WTC11 (cell line): ENCODE data around the gene VEGFB. TPM values are rescaled to one million over a fixed set of nuclear protein-coding genes. Genes with fewer than 3 reads are reported as not detected.

Experiments
- ATAC-seq: fragments of 200-7000 bp; cut with Tn5 transposase; 2 replicates; pipeline ENCODE4 v1.10.0; 2021; ENCODE audit warnings: mild to moderate bottlenecking, moderate library complexity
- CTCF ChIA-PET: fragments of 300-600 bp; sonication (Branson Sonifier 250); formaldehyde crosslinking; loops from one replicate; lab custom pipeline; 2021; ENCODE audit warnings: antibody characterized with exemption; lab: Charles Lee
- POLR2A ChIA-PET: fragments of 350-600 bp; sonication (Branson Sonifier 250); formaldehyde crosslinking; loops from one replicate; lab custom pipeline; 2021; ENCODE audit warnings: antibody characterized with exemption; lab: Charles Lee
- DNase-seq: peaks from one replicate; pipeline ENCODE4 v3.0.0; 2021; ENCODE audit warnings: low spot score
- H3K27ac Mint-ChIP-seq: 2 replicates; pipeline ENCODE4 v1.8.0; 2021; ENCODE audit warnings: mixed read lengths
- H3K27me3 Mint-ChIP-seq: 2 replicates; pipeline ENCODE4 v1.8.0; 2021; ENCODE audit warnings: low read depth, mild to moderate bottlenecking, moderate library complexity, mixed read lengths
- H3K36me3 Mint-ChIP-seq: 2 replicates; pipeline ENCODE4 v1.8.0; 2021; ENCODE audit warnings: mixed read lengths
- H3K4me1 Mint-ChIP-seq: 2 replicates; pipeline ENCODE4 v1.8.0; 2022; ENCODE audit warnings: mixed read lengths
- H3K4me3 Mint-ChIP-seq: 2 replicates; pipeline ENCODE4 v1.8.0; 2021; ENCODE audit warnings: mild to moderate bottlenecking, moderate library complexity, mixed read lengths
- H3K9me3 Mint-ChIP-seq: 2 replicates; pipeline ENCODE4 v1.8.0; 2021; ENCODE audit warnings: mixed read lengths
- CDX4 ChIP-seq: fragments of 250-450 bp; sonication (Bioruptor Pico); IDR thresholded peaks from 2 replicates; pipeline ENCODE4 v1.9.0; 2021; ENCODE audit warnings: moderate library complexity, mild to moderate bottlenecking, inconsistent platforms, borderline replicate concordance
- E2F1 ChIP-seq: sonication (generic); formaldehyde crosslinking; IDR thresholded peaks from 2 replicates; pipeline ENCODE4 v1.8.0; 2022; ENCODE audit warnings: mild to moderate bottlenecking, missing genetic modification reagents
- FOXP1 ChIP-seq: sonication (generic); formaldehyde crosslinking; IDR thresholded peaks from 2 replicates; pipeline ENCODE4 v1.8.0; 2022; ENCODE audit warnings: missing genetic modification reagents, mild to moderate bottlenecking, moderate library complexity, borderline replicate concordance
- GABPB1 ChIP-seq: sonication (generic); formaldehyde crosslinking; IDR thresholded peaks from 2 replicates; pipeline ENCODE4 v1.8.1; 2023; ENCODE audit warnings: mild to moderate bottlenecking, missing genetic modification reagents
- JAZF1 ChIP-seq: fragments of 250-450 bp; sonication (Bioruptor Pico); IDR thresholded peaks from 2 replicates; pipeline ENCODE4 v1.9.0; 2021; ENCODE audit warnings: moderate library complexity, mild to moderate bottlenecking, inconsistent platforms
- JUN ChIP-seq: sonication (generic); formaldehyde crosslinking; IDR thresholded peaks from 2 replicates; pipeline ENCODE4 v1.8.0; 2023; ENCODE audit warnings: mild to moderate bottlenecking, missing genetic modification reagents
- MXD4 ChIP-seq: fragments of 250-450 bp; sonication (Bioruptor Pico); IDR thresholded peaks from 2 replicates; pipeline ENCODE4 v1.8.0; 2021; ENCODE audit warnings: mild to moderate bottlenecking, moderate library complexity, borderline replicate concordance
- MYBL2 ChIP-seq: sonication (generic); formaldehyde crosslinking; IDR thresholded peaks from 2 replicates; pipeline ENCODE4 v1.8.1; 2023; ENCODE audit warnings: mild to moderate bottlenecking, moderate library complexity, missing genetic modification reagents
- NFATC4 ChIP-seq: fragments of 250-450 bp; sonication (Bioruptor Pico); IDR thresholded peaks from 2 replicates; pipeline ENCODE4 v1.9.0; 2021; ENCODE audit warnings: mild to moderate bottlenecking
- NFYB ChIP-seq: sonication (generic); formaldehyde crosslinking; conservative IDR thresholded peaks from 2 replicates; pipeline ENCODE4 v1.8.0; 2022; ENCODE audit warnings: low read depth, missing genetic modification reagents
- NR3C1 ChIP-seq: sonication (generic); formaldehyde crosslinking; conservative IDR thresholded peaks from 2 replicates; pipeline ENCODE4 v1.8.1; 2023; ENCODE audit warnings: low read depth, mild to moderate bottlenecking, missing genetic modification reagents
- OVOL2 ChIP-seq: fragments of 250-450 bp; sonication (Bioruptor Pico); IDR thresholded peaks from 2 replicates; pipeline ENCODE4 v1.9.0; 2021; ENCODE audit warnings: mild to moderate bottlenecking, borderline replicate concordance
- RELA ChIP-seq: sonication (generic); formaldehyde crosslinking; IDR thresholded peaks from 2 replicates; pipeline ENCODE4 v1.8.1; 2022; ENCODE audit warnings: missing genetic modification reagents, mild to moderate bottlenecking, borderline replicate concordance
- SP1 ChIP-seq: sonication (generic); formaldehyde crosslinking; conservative IDR thresholded peaks from 2 replicates; pipeline ENCODE4 v1.8.1; 2022; ENCODE audit warnings: missing genetic modification reagents
- ZBTB43 ChIP-seq: sonication (generic); formaldehyde crosslinking; IDR thresholded peaks from 2 replicates; pipeline ENCODE4 v1.8.1; 2023; ENCODE audit warnings: mild to moderate bottlenecking, missing genetic modification reagents
- ZNF219 ChIP-seq: sonication (generic); formaldehyde crosslinking; IDR thresholded peaks from 2 replicates; pipeline ENCODE4 v1.8.0; 2023; ENCODE audit warnings: missing genetic modification reagents, mild to moderate bottlenecking, borderline replicate concordance
- total RNA-seq: library from RNA; stranded (reverse); gene quantifications from 3 replicates; pipeline ENCODE4 v1.2.3, GENCODE V29; 2021
- TF ChIP-seq, protein P1 (sequence below): sonication (generic); formaldehyde crosslinking; IDR thresholded peaks from 2 replicates; pipeline ENCODE4 v1.8.1; 2022; ENCODE audit warnings: low read depth, missing genetic modification reagents, borderline replicate concordance
- TF ChIP-seq, protein P2 (sequence below): sonication (generic); formaldehyde crosslinking; IDR thresholded peaks from 2 replicates; pipeline ENCODE4 v1.8.1; 2023; ENCODE audit warnings: mild to moderate bottlenecking, missing genetic modification reagents, borderline replicate concordance
- TF ChIP-seq, protein P3 (sequence below): fragments of 250-450 bp; sonication (Bioruptor Pico); IDR thresholded peaks from 2 replicates; pipeline ENCODE4 v1.9.0; 2021; ENCODE audit warnings: mild to moderate bottlenecking
- TF ChIP-seq, protein P4 (sequence below): sonication (generic); formaldehyde crosslinking; IDR thresholded peaks from 2 replicates; pipeline ENCODE4 v1.8.1; 2023; ENCODE audit warnings: mild to moderate bottlenecking, missing genetic modification reagents, moderate library complexity

The VEGFB gene
- total RNA-seq, 1 experiment from 2014 or later: 51.7 TPM

DNA sequence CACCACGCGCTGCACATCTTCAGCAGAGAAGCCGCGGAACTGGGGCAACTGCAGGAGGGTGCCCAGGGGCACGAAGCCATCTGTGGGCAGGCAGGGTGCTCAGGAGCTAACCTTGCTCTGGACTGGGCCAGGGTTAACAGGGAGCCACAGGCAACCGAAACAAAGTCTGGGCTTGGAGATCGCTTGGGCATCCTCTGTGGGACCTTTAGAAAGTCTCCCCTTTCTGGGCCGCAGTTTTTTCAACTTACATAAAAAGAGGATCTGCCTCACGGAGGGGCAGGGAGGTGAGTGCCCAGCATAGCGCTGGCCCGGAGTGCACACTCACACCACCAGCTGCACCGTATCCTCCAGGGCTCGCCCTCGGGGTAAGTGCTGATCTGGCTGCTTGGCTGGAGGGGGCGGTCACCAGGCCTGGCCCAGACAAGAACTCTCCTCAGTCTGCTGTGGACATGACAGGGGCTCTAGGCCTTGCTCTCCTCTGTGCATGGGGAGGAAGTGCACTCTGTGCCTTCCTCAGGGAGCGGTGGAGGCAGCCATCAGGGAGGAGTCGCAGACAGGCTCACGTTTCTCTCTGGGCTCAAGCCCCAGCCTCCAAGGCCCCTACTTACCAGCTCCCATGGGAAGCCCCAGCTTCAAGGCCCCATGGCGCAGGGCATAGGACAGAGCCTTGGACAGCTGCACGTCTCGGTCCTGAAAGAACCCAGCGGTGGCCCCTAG lies 9.3 kb upstream of the VEGFB start (continued):
- TF ChIP-seq JUN (CRISPR knock-in tag) (no peak), NFYB (CRISPR knock-in tag) (no peak)

GRCh38 chr11:64225608-64226506 lies 8.5 kb upstream of the VEGFB start, which contains the start of the genes NUDT22 and TRPT1:
Gene NUDT22, plus strand, starts transcription at chr11:64226274. Its CDS starts 379 bp downstream, at chr11:64226653.
Gene TRPT1, minus strand, starts transcription at chr11:64226186. Its CDS starts 326 bp downstream, at chr11:64225860.
- Mint-ChIP-seq H3K36me3 (no peaks in the 10 kb centered on the region), H3K27me3 (no peaks in the 10 kb centered on the region), H3K9me3 (no peaks in the 10 kb centered on the region), H3K4me1 (peaks cover 24% of the 10 kb centered on the region), H3K27ac (peak within 1 kb of the TSS; percentile 84), H3K4me3 (peak within 1 kb of the TSS; percentile 81)
- CTCF ChIA-PET: interaction anchor here (0.5 to 3.8 kb wide), 21 partner anchors 9 to 1364 kb away, joined by 3 to 27 read pairs (median 4); partner anchors contain the start of genes ESRRA, FERMT3, MACROD1 and PLCB3
- ATAC-seq (peak; percentile 54), DNase-seq (peak; percentile 89)
- POLR2A ChIA-PET: interaction anchor here (0.6 to 1.9 kb wide), 8 partner anchors 19 to 308 kb away, joined by 3 to 13 read pairs (median 3); partner anchors contain the start of genes FERMT3, PLCB3, PPP1R14B and RCOR2
- TF ChIP-seq SP1 (CRISPR knock-in tag) (0 out of 2 replicates have a peak, but pooled peaks have one; percentile 76), OVOL2 (CRISPR knock-in tag) (no peak), NR3C1 (CRISPR knock-in tag) (no peak), ZNF219 (CRISPR knock-in tag) (no peak), GABPB1 (CRISPR knock-in tag) (peak; percentile 72), MXD4 (CRISPR knock-in tag) (no peak), E2F1 (CRISPR knock-in tag) (no peak), RELA (no peak), NFYB (CRISPR knock-in tag) (peak; percentile 55; the same call in 1 of the 2 replicates), ZBTB43 (no peak; the same call in 1 of the 2 replicates), MYBL2 (CRISPR knock-in tag) (no peak; the same call in 1 of the 2 replicates), CDX4 (CRISPR knock-in tag) (no peak), JAZF1 (CRISPR knock-in tag) (no peak), FOXP1 (CRISPR knock-in tag) (0 out of 2 replicates have a peak, but pooled peaks have one; percentile 28), NFATC4 (no peak)
- TF ChIP-seq, protein P1, sequence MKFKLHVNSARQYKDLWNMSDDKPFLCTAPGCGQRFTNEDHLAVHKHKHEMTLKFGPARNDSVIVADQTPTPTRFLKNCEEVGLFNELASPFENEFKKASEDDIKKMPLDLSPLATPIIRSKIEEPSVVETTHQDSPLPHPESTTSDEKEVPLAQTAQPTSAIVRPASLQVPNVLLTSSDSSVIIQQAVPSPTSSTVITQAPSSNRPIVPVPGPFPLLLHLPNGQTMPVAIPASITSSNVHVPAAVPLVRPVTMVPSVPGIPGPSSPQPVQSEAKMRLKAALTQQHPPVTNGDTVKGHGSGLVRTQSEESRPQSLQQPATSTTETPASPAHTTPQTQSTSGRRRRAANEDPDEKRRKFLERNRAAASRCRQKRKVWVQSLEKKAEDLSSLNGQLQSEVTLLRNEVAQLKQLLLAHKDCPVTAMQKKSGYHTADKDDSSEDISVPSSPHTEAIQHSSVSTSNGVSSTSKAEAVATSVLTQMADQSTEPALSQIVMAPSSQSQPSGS (CRISPR knock-in tag): no peak
- TF ChIP-seq, protein P2, sequence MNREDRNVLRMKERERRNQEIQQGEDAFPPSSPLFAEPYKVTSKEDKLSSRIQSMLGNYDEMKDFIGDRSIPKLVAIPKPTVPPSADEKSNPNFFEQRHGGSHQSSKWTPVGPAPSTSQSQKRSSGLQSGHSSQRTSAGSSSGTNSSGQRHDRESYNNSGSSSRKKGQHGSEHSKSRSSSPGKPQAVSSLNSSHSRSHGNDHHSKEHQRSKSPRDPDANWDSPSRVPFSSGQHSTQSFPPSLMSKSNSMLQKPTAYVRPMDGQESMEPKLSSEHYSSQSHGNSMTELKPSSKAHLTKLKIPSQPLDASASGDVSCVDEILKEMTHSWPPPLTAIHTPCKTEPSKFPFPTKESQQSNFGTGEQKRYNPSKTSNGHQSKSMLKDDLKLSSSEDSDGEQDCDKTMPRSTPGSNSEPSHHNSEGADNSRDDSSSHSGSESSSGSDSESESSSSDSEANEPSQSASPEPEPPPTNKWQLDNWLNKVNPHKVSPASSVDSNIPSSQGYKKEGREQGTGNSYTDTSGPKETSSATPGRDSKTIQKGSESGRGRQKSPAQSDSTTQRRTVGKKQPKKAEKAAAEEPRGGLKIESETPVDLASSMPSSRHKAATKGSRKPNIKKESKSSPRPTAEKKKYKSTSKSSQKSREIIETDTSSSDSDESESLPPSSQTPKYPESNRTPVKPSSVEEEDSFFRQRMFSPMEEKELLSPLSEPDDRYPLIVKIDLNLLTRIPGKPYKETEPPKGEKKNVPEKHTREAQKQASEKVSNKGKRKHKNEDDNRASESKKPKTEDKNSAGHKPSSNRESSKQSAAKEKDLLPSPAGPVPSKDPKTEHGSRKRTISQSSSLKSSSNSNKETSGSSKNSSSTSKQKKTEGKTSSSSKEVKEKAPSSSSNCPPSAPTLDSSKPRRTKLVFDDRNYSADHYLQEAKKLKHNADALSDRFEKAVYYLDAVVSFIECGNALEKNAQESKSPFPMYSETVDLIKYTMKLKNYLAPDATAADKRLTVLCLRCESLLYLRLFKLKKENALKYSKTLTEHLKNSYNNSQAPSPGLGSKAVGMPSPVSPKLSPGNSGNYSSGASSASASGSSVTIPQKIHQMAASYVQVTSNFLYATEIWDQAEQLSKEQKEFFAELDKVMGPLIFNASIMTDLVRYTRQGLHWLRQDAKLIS: no peak
- TF ChIP-seq, protein P3, sequence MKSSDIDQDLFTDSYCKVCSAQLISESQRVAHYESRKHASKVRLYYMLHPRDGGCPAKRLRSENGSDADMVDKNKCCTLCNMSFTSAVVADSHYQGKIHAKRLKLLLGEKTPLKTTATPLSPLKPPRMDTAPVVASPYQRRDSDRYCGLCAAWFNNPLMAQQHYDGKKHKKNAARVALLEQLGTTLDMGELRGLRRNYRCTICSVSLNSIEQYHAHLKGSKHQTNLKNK (CRISPR knock-in tag): no peak
- TF ChIP-seq, protein P4, sequence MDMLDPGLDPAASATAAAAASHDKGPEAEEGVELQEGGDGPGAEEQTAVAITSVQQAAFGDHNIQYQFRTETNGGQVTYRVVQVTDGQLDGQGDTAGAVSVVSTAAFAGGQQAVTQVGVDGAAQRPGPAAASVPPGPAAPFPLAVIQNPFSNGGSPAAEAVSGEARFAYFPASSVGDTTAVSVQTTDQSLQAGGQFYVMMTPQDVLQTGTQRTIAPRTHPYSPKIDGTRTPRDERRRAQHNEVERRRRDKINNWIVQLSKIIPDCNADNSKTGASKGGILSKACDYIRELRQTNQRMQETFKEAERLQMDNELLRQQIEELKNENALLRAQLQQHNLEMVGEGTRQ (CRISPR knock-in tag): no peak
